DMS53 treated with DMSO at 0.1 percent for 48 hours (cell line): ENCODE measurements around the gene NXF2.
"Not testable (repeated sequence)": the region's sequence is repeated elsewhere in the genome, so short reads cannot be mapped to it uniquely, and the experiment has no call there.

ENCODE experiments used
- DNase-seq: peaks from one replicate; lab custom pipeline; 2025; ENCODE audit not compliant: unreplicated experiment; lab: John Stamatoyannopoulos, UW

The NXF2 gene, protein sequence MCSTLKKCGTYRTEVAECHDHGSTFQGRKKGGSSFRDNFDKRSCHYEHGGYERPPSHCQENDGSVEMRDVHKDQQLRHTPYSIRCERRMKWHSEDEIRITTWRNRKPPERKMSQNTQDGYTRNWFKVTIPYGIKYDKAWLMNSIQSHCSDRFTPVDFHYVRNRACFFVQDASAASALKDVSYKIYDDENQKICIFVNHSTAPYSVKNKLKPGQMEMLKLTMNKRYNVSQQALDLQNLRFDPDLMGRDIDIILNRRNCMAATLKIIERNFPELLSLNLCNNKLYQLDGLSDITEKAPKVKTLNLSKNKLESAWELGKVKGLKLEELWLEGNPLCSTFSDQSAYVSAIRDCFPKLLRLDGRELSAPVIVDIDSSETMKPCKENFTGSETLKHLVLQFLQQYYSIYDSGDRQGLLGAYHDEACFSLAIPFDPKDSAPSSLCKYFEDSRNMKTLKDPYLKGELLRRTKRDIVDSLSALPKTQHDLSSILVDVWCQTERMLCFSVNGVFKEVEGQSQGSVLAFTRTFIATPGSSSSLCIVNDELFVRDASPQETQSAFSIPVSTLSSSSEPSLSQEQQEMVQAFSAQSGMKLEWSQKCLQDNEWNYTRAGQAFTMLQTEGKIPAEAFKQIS

DNA sequence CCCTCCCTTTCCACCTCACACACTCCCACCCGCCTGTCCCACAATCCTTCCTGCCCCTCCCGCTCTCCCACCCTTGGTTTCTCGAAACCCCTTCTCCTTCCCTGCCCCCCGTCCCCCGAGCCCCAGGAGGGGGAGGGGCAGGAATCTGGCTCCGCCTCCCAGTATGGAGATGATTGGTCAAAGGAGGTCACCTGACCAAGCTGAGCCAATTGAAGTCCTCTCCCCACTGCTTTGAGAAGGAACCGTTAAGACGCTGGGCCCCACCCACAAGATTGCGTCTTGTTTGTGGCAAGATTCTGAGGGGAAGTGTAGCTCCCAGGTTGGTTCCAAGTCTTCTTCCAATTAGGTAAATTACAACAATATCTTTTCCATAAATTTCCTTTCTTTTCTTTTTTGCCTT is at the start of gene NXF2:
TSS of gene NXF2 (plus strand) at position 275 of the 400 bp plus-strand sequence. CDS start 59,912 bp downstream, outside the sequence.
- DNase-seq: not testable (repeated sequence)

DNA sequence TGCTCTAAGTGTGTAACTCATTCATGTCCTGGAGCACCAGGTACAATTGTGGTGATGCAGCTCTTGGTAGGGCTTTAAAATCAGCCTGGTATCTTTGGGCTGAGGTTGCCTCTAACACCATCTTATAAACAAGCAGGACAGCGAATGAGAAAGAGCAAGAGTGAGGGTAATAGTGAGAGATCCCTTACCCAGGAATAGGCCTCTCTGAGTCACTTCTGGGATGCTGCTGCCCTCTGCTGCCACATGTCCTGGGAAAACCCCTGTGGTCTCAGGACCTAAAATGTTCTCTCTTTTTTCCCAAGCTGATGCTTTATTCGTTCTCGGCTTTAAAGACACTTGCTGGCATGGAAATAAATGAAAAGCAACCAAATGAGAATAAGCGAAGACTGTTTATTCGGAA is 39.0 kb upstream of the NXF2 start:
- DNase-seq: not testable (repeated sequence)

DNA sequence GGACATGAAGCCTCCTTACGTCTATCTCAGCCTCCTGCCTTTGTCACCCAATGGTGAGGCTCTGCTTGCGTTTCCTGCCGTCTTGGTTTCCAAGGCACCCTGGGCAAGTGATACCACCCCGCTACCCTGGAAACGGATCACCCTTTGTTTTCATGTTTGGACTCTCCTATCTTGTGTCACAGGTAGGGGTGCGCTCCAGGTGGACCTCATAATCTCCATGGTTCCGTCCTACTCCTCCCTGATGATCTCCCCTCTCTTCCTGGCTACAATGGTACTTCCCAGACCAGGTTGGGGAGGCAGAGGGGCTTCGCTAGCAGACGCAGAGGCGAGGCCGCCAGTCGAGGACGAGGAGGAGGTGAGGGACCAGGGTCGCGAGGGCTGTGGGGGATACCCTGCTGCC is 32.0 kb upstream of the NXF2 start, which contains the start of gene TCP11X1:
TSS of gene TCP11X1 (plus strand) at position 316 of the 400 bp plus-strand sequence.
- not testable (repeated sequence) for DNase-seq

DNA sequence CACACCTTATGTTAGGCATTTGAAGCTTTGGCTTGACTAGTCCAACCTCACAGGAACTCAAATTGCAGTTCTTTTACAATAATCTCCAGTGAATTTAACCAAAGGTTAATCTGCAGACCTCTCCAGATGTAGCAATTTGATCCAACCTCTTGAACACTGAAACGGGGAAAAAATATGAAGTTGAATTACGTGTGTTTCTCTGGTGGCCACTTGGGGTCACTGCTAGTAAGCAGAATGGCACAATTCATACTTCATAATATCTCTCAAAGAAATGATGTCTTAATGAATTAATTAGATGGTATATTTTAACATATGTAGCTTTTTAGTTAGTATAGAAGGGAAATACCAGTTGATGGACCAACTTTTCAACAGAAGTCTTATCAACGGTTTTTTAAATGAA is 30.5 kb upstream of the NXF2 start:
- DNase-seq: not testable (repeated sequence)

DNA sequence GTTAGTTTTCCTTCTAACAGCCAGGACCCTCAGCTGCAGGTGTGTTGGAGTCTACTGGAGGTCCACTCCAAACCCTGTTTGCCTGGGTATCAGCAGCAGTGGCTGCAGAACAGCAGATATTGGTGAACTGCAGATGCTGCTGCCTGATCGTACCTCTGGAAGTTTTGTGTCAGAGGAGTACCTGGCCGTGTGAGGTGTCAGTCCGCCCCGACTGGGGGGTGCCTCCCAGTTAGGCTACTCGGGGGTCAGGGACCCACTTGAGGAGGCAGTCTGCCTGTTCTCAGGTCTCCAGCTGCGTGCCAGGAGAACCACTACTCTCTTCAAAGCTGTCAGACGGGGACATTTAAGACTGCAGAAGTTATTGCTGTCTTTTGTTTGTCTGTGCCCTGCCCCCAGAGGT is 11.3 kb upstream of the NXF2 start:
- DNase-seq: not testable (repeated sequence)

DNA sequence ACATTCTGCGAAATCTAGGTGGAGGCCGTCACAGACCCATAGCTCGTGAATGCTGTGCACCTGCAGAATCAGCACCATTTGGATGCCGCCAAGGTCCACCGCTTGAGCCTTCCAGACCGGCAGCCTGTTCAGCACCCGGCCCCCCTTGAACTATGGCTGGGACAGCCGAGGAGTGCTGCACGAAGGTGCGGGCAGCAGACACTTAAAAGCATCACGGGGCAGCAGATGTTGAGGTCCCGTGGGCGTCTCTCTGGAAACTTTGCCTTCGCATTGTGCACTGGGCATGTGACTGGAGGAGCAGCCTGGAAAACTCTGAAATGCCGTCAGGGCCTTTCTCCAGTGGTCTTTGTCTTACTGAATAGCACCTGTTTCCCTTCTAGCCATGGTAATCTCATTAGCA is 6.7 kb upstream of the NXF2 start:
- not testable (repeated sequence) for DNase-seq

DNA sequence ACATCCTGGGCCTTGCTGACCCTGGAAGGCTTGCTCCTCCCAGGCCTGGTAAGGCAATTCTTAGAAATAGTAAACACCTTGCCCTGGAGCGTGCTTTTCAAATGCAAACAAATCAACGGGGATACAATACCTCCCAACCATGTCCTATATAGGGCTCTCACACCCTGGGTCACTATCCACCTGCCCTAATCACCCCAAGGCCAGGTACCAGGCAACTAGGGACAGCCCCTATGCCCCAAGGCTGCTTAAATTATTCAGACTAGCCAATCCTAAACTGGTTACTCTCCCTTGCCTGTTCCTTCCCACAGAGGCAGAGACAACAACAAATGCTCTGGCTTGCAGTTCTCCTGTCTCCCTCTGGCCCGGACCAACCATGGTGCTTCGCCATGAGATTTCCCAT is 25.3 kb downstream of the NXF2 start:
- DNase-seq: not testable (repeated sequence)

DNA sequence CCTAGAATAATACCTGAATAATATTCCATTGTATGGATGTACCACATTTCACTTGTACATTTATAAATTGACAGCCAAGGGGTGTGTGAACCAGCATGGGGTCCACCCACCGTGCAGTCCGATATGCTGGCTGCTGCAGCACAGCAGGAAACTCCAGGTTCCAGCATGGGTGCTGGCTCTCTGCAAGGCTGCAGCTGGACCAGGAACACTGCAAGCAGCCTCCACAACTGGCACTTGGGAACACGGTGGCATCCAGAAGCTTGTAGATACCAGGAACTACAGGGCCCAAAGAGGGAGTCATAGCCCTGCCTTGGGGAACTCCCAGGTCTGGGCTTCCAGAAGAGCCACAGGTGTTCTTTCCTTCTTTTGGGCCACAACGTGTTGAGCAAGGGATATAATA is 91.2 kb downstream of the NXF2 start:
- DNase-seq: no peak

DNA sequence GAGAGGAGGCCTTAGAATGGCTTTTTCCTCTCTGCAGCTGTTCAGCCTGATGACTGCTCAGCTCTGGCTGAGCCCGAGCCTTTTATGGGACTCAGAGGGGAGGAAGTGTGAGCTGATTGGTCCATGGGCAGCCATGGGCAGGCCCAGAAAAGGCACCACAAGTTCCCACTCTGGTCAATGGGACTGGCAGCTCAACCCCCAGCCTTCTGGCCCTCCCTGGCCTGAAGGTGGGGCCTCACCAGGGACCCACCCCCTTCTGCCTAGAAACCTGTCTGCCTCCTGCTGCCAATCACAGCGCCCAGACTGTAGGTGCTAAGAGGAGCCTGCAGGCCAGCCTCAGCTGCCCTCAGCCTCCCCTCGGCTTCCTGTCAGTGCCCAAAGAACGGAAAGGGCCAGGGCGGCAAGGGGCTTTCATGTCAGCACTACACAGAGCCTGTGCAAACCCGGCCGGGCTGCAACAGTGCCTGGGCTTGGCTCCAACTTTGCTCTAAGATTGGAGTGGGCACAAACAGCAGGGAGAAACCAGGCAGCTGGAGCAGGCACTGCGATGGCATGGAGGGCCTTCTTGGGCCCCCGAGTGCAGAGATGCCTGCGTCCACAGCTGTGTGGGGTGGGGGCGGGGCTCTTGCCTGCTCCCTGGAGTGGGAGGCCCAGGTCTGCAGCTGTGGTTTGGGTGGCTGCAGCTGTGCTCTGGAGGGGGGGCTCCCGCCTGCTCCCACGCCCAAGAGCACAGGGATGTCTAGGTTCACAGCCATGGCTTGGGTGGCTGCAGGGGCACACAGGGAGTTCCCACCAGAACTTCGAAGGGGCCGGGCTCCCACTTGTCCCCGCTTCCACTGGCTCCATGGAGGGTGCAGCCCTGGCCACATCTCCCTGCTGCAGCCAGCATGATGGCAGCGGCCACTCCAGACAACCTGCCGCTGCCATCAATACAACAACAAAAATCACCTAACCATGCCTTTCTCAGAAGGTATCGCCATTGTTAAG is 92.6 kb downstream of the NXF2 start:
- DNase-seq: no peak

DNA sequence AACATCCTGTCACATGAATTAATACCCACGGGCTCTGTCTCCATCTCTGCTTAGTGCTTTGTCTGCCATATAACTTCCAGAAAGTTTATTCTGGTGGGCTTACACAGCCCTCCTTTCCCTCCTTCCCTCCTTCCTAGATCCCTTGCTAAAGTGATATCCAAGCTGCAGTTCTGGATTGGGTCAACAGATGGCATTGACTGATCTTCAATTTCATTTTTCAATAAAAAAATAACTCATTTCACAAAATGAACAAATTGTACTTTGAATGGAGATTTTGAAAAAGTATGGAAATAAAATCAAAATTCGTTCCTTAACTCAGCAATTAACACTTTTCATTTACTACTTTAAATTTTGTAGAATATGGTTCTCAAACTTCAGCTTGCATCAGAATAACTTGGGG is 94.9 kb downstream of the NXF2 start:
- DNase-seq: no peak

DNA sequence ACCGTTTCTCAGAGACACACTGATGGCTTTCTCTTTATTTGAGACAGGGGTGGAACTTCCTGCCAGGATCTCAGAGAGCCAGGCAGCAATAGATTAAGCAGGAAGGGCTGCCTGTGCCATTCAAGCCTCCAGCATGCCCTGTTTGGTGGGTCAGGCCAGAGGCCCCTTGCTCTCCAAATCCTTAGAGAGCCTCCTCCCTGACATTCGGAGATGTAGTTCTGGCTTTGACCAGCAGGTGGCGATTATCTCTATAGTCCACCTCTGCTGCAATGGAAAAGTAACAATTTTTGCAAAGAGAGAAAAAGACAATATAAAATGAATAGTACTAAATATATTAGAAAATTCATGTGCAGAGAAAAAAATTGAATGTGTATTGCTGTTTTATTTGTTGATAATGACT is 98.9 kb downstream of the NXF2 start:
- no peak for DNase-seq
